HS-5 (cell line): ENCODE data around the gene GP9.

Experiments
- DNase-seq: peaks from one replicate; pipeline ENCODE4 v3.0.0-alpha.2; 2012; ENCODE audit warnings: low read depth

The GP9 gene

GRCh38 chr3:129028866-129029265 is 31.7 kb upstream of the GP9 start:
- no peak for DNase-seq

GRCh38 chr3:129030611-129031010 is 30.0 kb upstream of the GP9 start:
- DNase-seq: no peak

GRCh38 chr3:129031476-129032215 is 28.9 kb upstream of the GP9 start:
- no peak for DNase-seq

- DNase-seq: no peak
Observed at GRCh38 chr3:129032716-129033115, 27.9 kb upstream of the GP9 start.

- no peak for DNase-seq
Observed at GRCh38 chr3:129033151-129033550, 27.4 kb upstream of the GP9 start.

GRCh38 chr3:129033633-129034321 is 26.8 kb upstream of the GP9 start:
- no peak for DNase-seq

GRCh38 chr3:129034642-129035041 is 25.9 kb upstream of the GP9 start:
- DNase-seq: no peak

GRCh38 chr3:129035360-129036221 is 25.0 kb upstream of the GP9 start:
- DNase-seq: no peak

GRCh38 chr3:129036222-129037092 is 24.1 kb upstream of the GP9 start:
- DNase-seq: no peak

- no peak for DNase-seq
Observed at GRCh38 chr3:129037093-129037419, 23.5 kb upstream of the GP9 start.

GRCh38 chr3:129038121-129038855 is 22.3 kb upstream of the GP9 start:
- no peak for DNase-seq

GRCh38 chr3:129039271-129040038 is 21.1 kb upstream of the GP9 start:
- no peak for DNase-seq

GRCh38 chr3:129040039-129040336 is 20.6 kb upstream of the GP9 start:
- DNase-seq: no peak

GRCh38 chr3:129040579-129041300 is 19.8 kb upstream of the GP9 start:
- DNase-seq: no peak

- no peak for DNase-seq
Observed at GRCh38 chr3:129045675-129046036, 14.9 kb upstream of the GP9 start.

- DNase-seq: no peak
Observed at GRCh38 chr3:129046037-129046731, 14.4 kb upstream of the GP9 start.

- no peak for DNase-seq
Observed at GRCh38 chr3:129046732-129047552, 13.6 kb upstream of the GP9 start.

- no peak for DNase-seq
Observed at GRCh38 chr3:129047553-129047839, 13.1 kb upstream of the GP9 start.
